ENCODE data around the gene DMWD. TPM values are rescaled to one million over a fixed set of nuclear protein-coding genes. Genes with fewer than 3 reads are reported as not detected.

Gene DMWD
- 22.5 to 34.8 TPM (median 30.3 TPM) in 5 replicates for total RNA-seq (2022; extraction: Qiagen RNA extraction)

GRCh38 chr19:45792470-45793177 lies at the start of gene DMWD:
TSS of gene DMWD (minus strand) at chr19:45792845. CDS start at chr19:45792756, 89 bp downstream.

GRCh38 chr19:45814851-45815480 lies 22.3 kb upstream of the DMWD start, which contains the start of gene RSPH6A:
TSS of gene RSPH6A (minus strand) at chr19:45815308. CDS start at chr19:45815176, 132 bp downstream.

GRCh38 chr19:45782162-45782691 lies 10.4 kb downstream of the DMWD start, which contains the start of gene DMPK:
TSS of gene DMPK (minus strand) at chr19:45782490. CDS start at chr19:45782352, 138 bp downstream.

GRCh38 chr19:45768984-45769782 lies 23.5 kb downstream of the DMWD start, which contains the start of gene SIX5:
TSS of gene SIX5 (minus strand) at chr19:45769252. CDS start at chr19:45768844, 408 bp downstream.

GRCh38 chr19:45733160-45733810 lies 59.4 kb downstream of the DMWD start, which contains the start of gene MEIOSIN:
TSS of gene MEIOSIN (plus strand) at chr19:45733439. CDS start at chr19:45735377, 1,938 bp downstream.

Other genes with a start within 250 kb of the DMWD start
- gene OPA3, start 208.0 kb downstream of the DMWD start, total RNA-seq (2022; extraction: Qiagen RNA extraction) = 12.5 to 18.5 TPM (median 16.9 TPM) in 5 replicates
- 0.15 to 0.66 TPM (median 0.22 TPM) in 5 replicates for gene GPR4, start 190.6 kb downstream of the DMWD start, total RNA-seq (2022; extraction: Qiagen RNA extraction)
- gene EML2, start 153.4 kb downstream of the DMWD start, total RNA-seq (2022; extraction: Qiagen RNA extraction) = 19.3 to 27.2 TPM (median 23.1 TPM) in 5 replicates
- 2.0 to 3.3 TPM (median 2.9 TPM) in 5 replicates for gene GIPR, start 124.6 kb downstream of the DMWD start, total RNA-seq (2022; extraction: Qiagen RNA extraction)
- 761 to 882 TPM (median 789 TPM) in 5 replicates for gene SNRPD2, start 100.9 kb downstream of the DMWD start, total RNA-seq (2022; extraction: Qiagen RNA extraction)
- 6.6 to 9.5 TPM (median 8.7 TPM) in 5 replicates for gene QPCTL, start 100.2 kb downstream of the DMWD start, total RNA-seq (2022; extraction: Qiagen RNA extraction)
- gene FBXO46, start 61.9 kb downstream of the DMWD start, total RNA-seq (2022; extraction: Qiagen RNA extraction) = 7.8 to 11.1 TPM (median 9.7 TPM) in 5 replicates
- gene MEIOSIN, start 59.4 kb downstream of the DMWD start, total RNA-seq (2022; extraction: Qiagen RNA extraction) = 0.03 to 0.06 TPM (median 0.05 TPM) in 5 replicates
- 16.8 to 31.3 TPM (median 28.9 TPM) in 5 replicates for gene SIX5, start 23.6 kb downstream of the DMWD start, total RNA-seq (2022; extraction: Qiagen RNA extraction)
- gene DMPK, start 10.4 kb downstream of the DMWD start, total RNA-seq (2022; extraction: Qiagen RNA extraction) = 29.1 to 45.4 TPM (median 40.2 TPM) in 5 replicates
- gene RSPH6A, start 22.5 kb upstream of the DMWD start, total RNA-seq (2022; extraction: Qiagen RNA extraction) = not detected in 5 replicates
- gene SYMPK, start 70.3 kb upstream of the DMWD start, total RNA-seq (2022; extraction: Qiagen RNA extraction) = 58.9 to 77.3 TPM (median 71.3 TPM) in 5 replicates
- 0.58 to 1.1 TPM (median 0.89 TPM) in 5 replicates for gene FOXA3, start 71.5 kb upstream of the DMWD start, total RNA-seq (2022; extraction: Qiagen RNA extraction)
- gene IRF2BP1, start 93.3 kb upstream of the DMWD start, total RNA-seq (2022; extraction: Qiagen RNA extraction) = 22.7 to 37.9 TPM (median 36.1 TPM) in 5 replicates
- 6.4 to 10.3 TPM (median 10.1 TPM) in 5 replicates for gene MYPOP, start 109.8 kb upstream of the DMWD start, total RNA-seq (2022; extraction: Qiagen RNA extraction)
- gene NANOS2, start 121.9 kb upstream of the DMWD start, total RNA-seq (2022; extraction: Qiagen RNA extraction) = not detected in 5 replicates
- gene NOVA2, start 181.0 kb upstream of the DMWD start, total RNA-seq (2022; extraction: Qiagen RNA extraction) = 0.77 to 1.3 TPM (median 1.3 TPM) in 5 replicates
- 4.1 to 6.2 TPM (median 4.6 TPM) in 5 replicates for gene CCDC61, start 202.6 kb upstream of the DMWD start, total RNA-seq (2022; extraction: Qiagen RNA extraction)
- gene PGLYRP1, start 230.2 kb upstream of the DMWD start, total RNA-seq (2022; extraction: Qiagen RNA extraction) = not detected in 5 replicates
- 0.28 to 0.33 TPM (median 0.30 TPM) in 5 replicates for gene IGFL4, start 248.2 kb upstream of the DMWD start, total RNA-seq (2022; extraction: Qiagen RNA extraction)